HCT116 (cell line): ENCODE data around the gene NME1. TPM values are rescaled to one million over a fixed set of nuclear protein-coding genes. Genes with fewer than 3 reads are reported as not detected.

Source experiments
- ATAC-seq: fragments of 200-7000 bp; cut with Tn5 transposase; 2 replicates; pipeline ENCODE4 v1.9.1; 2020; ENCODE audit warnings: mild to moderate bottlenecking, moderate library complexity
- BruUV-seq: library from RNA; stranded (reverse); fragments of 400-500 nt; replicated peaks from 2 replicates; lab custom pipeline; 2021; lab: Mats Ljungman, UMichigan
- CTCF ChIA-PET: fragments of 300-600 bp; sonication (Branson Sonifier 250); formaldehyde crosslinking; loops from one replicate; lab custom pipeline; 2021; ENCODE audit warnings: antibody characterized with exemption; lab: Charles Lee
- POLR2A ChIA-PET: fragments of 300-600, 350-600 bp; sonication (Branson Sonifier 250); formaldehyde crosslinking; loops from one replicate; lab custom pipeline; 2021; ENCODE audit warnings: antibody characterized with exemption; lab: Charles Lee
- RAD21 ChIA-PET, 2 experiments: fragments of 300-600 bp; sonication (Branson Sonifier 250); formaldehyde crosslinking; loops; one replicate each; lab custom pipeline; 2023; ENCODE audit warnings: low total read pairs in 2 of 2; ENCODE audit not compliant: uncharacterized antibody in 2 of 2, unreplicated experiment in 2 of 2, low non-redundant PET in 1 of 2; lab: Charles Lee
- DNase-seq: peaks from one replicate; pipeline ENCODE4 v3.0.0-alpha.2; 2010; ENCODE audit warnings: low read depth, low spot score
- H2AFZ ChIP-seq: fragments of 200-600 bp; shearing (Covaris generic), sonication (generic); 2 replicates; pipeline ENCODE4 v1.6.1; 2017; ENCODE audit warnings: low read depth, mixed run types, mixed read lengths, antibody characterized with exemption, low read length; ENCODE audit not compliant: poor library complexity, severe bottlenecking
- H3K27ac ChIP-seq: 2 replicates; pipeline ENCODE4 v1.5.1; 2012; ENCODE audit warnings: low read depth, low read length
- H3K27me3 ChIP-seq: fragments of 200-600 bp; sonication (generic); 2 replicates; pipeline ENCODE4 v1.6.1; 2016; ENCODE audit warnings: mixed run types, low read length, mixed read lengths; ENCODE audit not compliant: insufficient read depth
- H3K36me3 ChIP-seq, 2 experiments: fragments of 200-500 bp in 1 of 2; fragments of 200-600 bp in 1 of 2; sonication (Bioruptor generic) in 1 of 2; sonication (generic) in 1 of 2; 2 replicates each; pipeline versions ENCODE4 v1.5.1 to v1.6.1; 2014 to 2016; ENCODE audit warnings: low read length in 2 of 2, inconsistent platforms in 1 of 2, mixed read lengths in 1 of 2, mixed run types in 1 of 2; ENCODE audit not compliant: insufficient read depth in 2 of 2, control insufficient read depth in 1 of 2
- H3K4me1 ChIP-seq, 2 experiments: fragments of 200-600 bp in 1 of 2; sonication (generic) in 1 of 2; 2 replicates each; pipeline versions ENCODE4 v1.5.1 to v1.6.1; 2012 to 2017; ENCODE audit warnings: low read length in 2 of 2, inconsistent platforms in 1 of 2, mild to moderate bottlenecking in 1 of 2, mixed read lengths in 1 of 2, mixed run types in 1 of 2, moderate library complexity in 1 of 2; ENCODE audit not compliant: insufficient read depth in 2 of 2, control insufficient read depth in 1 of 2
- H3K4me2 ChIP-seq: fragments of 200-600 bp; sonication (generic); 2 replicates; pipeline ENCODE4 v1.6.1; 2017; ENCODE audit warnings: mixed run types, low read length, mixed read lengths
- H3K4me3 ChIP-seq, 2 experiments: fragments of 200-600 bp in 1 of 2; sonication (generic) in 1 of 2; replicated peaks in 1 of 2; 2 replicates each; pipeline ENCODE4 v1.5.1; 2011 to 2016; ENCODE audit warnings: low read length in 2 of 2, control low read depth in 1 of 2, low read depth in 1 of 2, mild to moderate bottlenecking in 1 of 2, mixed read lengths in 1 of 2, mixed run types in 1 of 2
- H3K79me2 ChIP-seq: fragments of 200-600 bp; sonication (generic); 2 replicates; pipeline ENCODE4 v1.6.1; 2017; ENCODE audit warnings: mild to moderate bottlenecking, mixed run types, low read length, moderate library complexity, mixed read lengths; ENCODE audit not compliant: insufficient read depth
- H3K9ac ChIP-seq: fragments of 200-600 bp; sonication (generic); 2 replicates; pipeline ENCODE4 v1.6.1; 2016; ENCODE audit warnings: low read length, mixed read lengths
- H3K9me2 ChIP-seq: fragments of 200-600 bp; sonication (generic), shearing (Covaris generic); 2 replicates; pipeline ENCODE4 v1.6.1; 2017; ENCODE audit warnings: mixed run types, mild to moderate bottlenecking, moderate library complexity; ENCODE audit not compliant: insufficient read depth
- H3K9me3 ChIP-seq, 2 experiments: fragments of 200-500 bp in 1 of 2; fragments of 200-600 bp in 1 of 2; sonication (Bioruptor generic) in 1 of 2; sonication (generic) in 1 of 2; 2 replicates each; pipeline ENCODE4 v1.6.1; 2014 to 2017; ENCODE audit warnings: low read length in 2 of 2, mixed read lengths in 2 of 2, inconsistent platforms in 1 of 2, low read depth in 1 of 2, mild to moderate bottlenecking in 1 of 2, mixed run types in 1 of 2, moderate library complexity in 1 of 2; ENCODE audit not compliant: control insufficient read depth in 1 of 2, insufficient read depth in 1 of 2
- H4K20me1 ChIP-seq: fragments of 200-600 bp; sonication (generic), shearing (Covaris generic); 2 replicates; pipeline ENCODE4 v1.6.1; 2017; ENCODE audit warnings: mixed run types, mild to moderate bottlenecking, moderate library complexity; ENCODE audit not compliant: insufficient read depth
- ATF3 ChIP-seq: IDR thresholded peaks from 2 replicates; pipeline ENCODE4 v1.6.1; 2012
- CBX3 ChIP-seq: IDR thresholded peaks from 2 replicates; pipeline ENCODE4 v1.6.1; 2012; ENCODE audit warnings: low read depth
- CEBPB ChIP-seq: IDR thresholded peaks from 2 replicates; pipeline ENCODE4 v1.6.1; 2012; ENCODE audit warnings: low read depth
- EGR1 ChIP-seq: IDR thresholded peaks from 2 replicates; pipeline ENCODE4 v1.6.1; 2012; ENCODE audit warnings: low read depth
- FOSL1 ChIP-seq: IDR thresholded peaks from 2 replicates; pipeline ENCODE4 v1.6.1; 2012; ENCODE audit warnings: low read depth
- JUND ChIP-seq: IDR thresholded peaks from 2 replicates; pipeline ENCODE4 v1.6.1; 2012
- MAX ChIP-seq: IDR thresholded peaks from 2 replicates; pipeline ENCODE4 v1.6.1; 2012
- POLR2A ChIP-seq: IDR thresholded peaks from 2 replicates; pipeline ENCODE4 v1.7.0; 2011; ENCODE audit warnings: borderline replicate concordance; ENCODE audit not compliant: insufficient read depth, insufficient read length; ENCODE audit errors: extremely low read depth
- POLR2AphosphoS5 ChIP-seq: IDR thresholded peaks from 2 replicates; pipeline ENCODE4 v1.6.1; 2011; ENCODE audit warnings: mild to moderate bottlenecking, low read depth, low read length, moderate library complexity
- RAD21 ChIP-seq: IDR thresholded peaks from 2 replicates; pipeline ENCODE4 v1.6.1; 2012; ENCODE audit warnings: low read depth, mild to moderate bottlenecking
- SIN3A ChIP-seq: IDR thresholded peaks from 2 replicates; pipeline ENCODE4 v1.6.1; 2012; ENCODE audit warnings: low read depth
- SP1 ChIP-seq: IDR thresholded peaks from 2 replicates; pipeline ENCODE4 v1.6.1; 2012; ENCODE audit warnings: low read depth
- SRF ChIP-seq: IDR thresholded peaks from 2 replicates; pipeline ENCODE4 v1.6.1; 2012; ENCODE audit warnings: low read depth
- TCF7L2 ChIP-seq: IDR thresholded peaks from 2 replicates; pipeline ENCODE4 v1.7.0; 2011; ENCODE audit warnings: borderline replicate concordance, inconsistent platforms; ENCODE audit not compliant: insufficient read depth, insufficient read length; ENCODE audit errors: extremely low read depth
- YY1 ChIP-seq: IDR thresholded peaks from 2 replicates; pipeline ENCODE4 v1.6.1; 2011; ENCODE audit warnings: low read length, low read depth, moderate library complexity, mild to moderate bottlenecking; ENCODE audit not compliant: insufficient replicate concordance; ENCODE audit errors: extremely low read depth
- ZBTB33 ChIP-seq: IDR thresholded peaks from 2 replicates; pipeline ENCODE4 v1.6.1; 2011; ENCODE audit warnings: mild to moderate bottlenecking, low read length, moderate library complexity; ENCODE audit not compliant: insufficient replicate concordance; ENCODE audit errors: extremely low read depth
- ZFX ChIP-seq: fragments of 450-650 bp; IDR thresholded peaks from 2 replicates; pipeline ENCODE4 v1.6.1; 2017
- ZNF274 ChIP-seq: fragments of 200-500 bp; sonication (Bioruptor generic); IDR thresholded peaks from 2 replicates; pipeline ENCODE4 v1.6.1; 2014; ENCODE audit warnings: mild to moderate bottlenecking, low read depth, low read length, inconsistent platforms
- intact Hi-C: fragments of 100-400 bp; cut with micrococcal nuclease; formaldehyde crosslinking; loops from 2 replicates; pipeline ENCODE4 v1.10.0; 2022
- total RNA-seq: library from RNA; stranded (reverse); gene quantifications from one replicate; pipeline ENCODE4 v1.2.1, GENCODE V29; 2021; ENCODE audit not compliant: unreplicated experiment

NME1 gene
- total RNA-seq, 1 experiment from 2014 or later, result 510 TPM

- Histone ChIP-seq H3K79me2 (no peaks in the 10 kb centered on the region), H3K9me2 (no peaks in the 10 kb centered on the region), H2AFZ (peak overlapping the region; percentile 36), H4K20me1 (no peaks in the 10 kb centered on the region), H3K4me3 (peak overlapping the region in 1 of 2 experiments; percentile 10; a peak in 2 of 4 replicates), H3K9me3 (no peaks in the 10 kb centered on the region), H3K36me3 (no peaks in the 10 kb centered on the region), H3K27me3 (no peaks in the 10 kb centered on the region), H3K27ac (no peak overlapping the region), H3K9ac (0 out of 2 replicates have a peak overlapping the region, but pooled peaks have one; percentile 2), H3K4me1 (peaks cover 10 to 25% of the 10 kb centered on the region in 2 experiments), H3K4me2 (peak overlapping the region; percentile 59)
- TF ChIP-seq ZNF274 (no peak), JUND (peak; percentile 41), ZFX (no peak), EGR1 (no peak), FOSL1 (peak; percentile 43; the same call in 1 of the 2 replicates), SP1 (0 out of 2 replicates have a peak, but pooled peaks have one; percentile 13), ATF3 (no peak)
- CTCF ChIA-PET, result interaction anchor here (1.5 kb wide), 1 partner anchor 20 kb away, joined by 4 read pairs; the partner anchor contains the start of gene NME1
- ATAC-seq (peak; percentile 61), DNase-seq (no peak)
- POLR2A ChIA-PET, result interaction anchor here (0.8 to 1.8 kb wide), 3 partner anchors 9 to 12 kb away, joined by 4 to 6 read pairs (median 5); partner anchors contain the start of gene SPAG9
- RAD21 ChIA-PET, result no interaction called here
- intact Hi-C loops, result no loop called here
- BruUV-seq, result no TSS peak
Measured at GRCh38 chr17:51132964-51133319, 20.4 kb upstream of the NME1 start.

DNA sequence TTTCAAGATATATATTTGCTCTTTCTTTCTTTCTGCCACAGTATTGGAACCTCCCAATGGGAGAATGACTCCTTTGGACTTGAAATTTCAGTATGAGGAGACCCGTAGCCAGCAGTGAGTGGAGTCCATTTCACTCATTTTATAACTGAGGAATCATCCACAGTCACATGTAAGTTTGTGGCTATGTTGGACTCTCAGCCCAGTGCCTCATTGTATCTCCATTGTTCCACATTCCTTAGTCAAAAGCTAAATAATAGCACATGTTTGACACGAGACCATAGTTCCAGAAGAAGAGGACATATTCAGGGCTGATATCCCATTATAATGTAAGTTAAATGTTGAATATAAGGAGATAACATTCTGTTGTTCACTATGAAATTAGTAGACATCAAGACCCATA is 20.0 kb upstream of the NME1 start:
- H3K36me3 ChIP-seq, result no peaks in the 10 kb centered on the region
- no peaks in the 10 kb centered on the region for H3K9me3 ChIP-seq
- H3K4me1 ChIP-seq, result peaks cover 6 to 21% of the 10 kb centered on the region in 2 experiments
- H3K27me3 ChIP-seq, result no peaks in the 10 kb centered on the region
- no peaks in the 10 kb centered on the region for H3K79me2 ChIP-seq
- H3K9ac ChIP-seq, result 0 out of 2 replicates have a peak overlapping the region, but pooled peaks have one; percentile 2
- no peak for TF ChIP-seq CBX3
- TF ChIP-seq JUND, result no peak
- TF ChIP-seq POLR2A, result no peak
- TF ChIP-seq MAX, result no peak
- TF ChIP-seq POLR2AphosphoS5, result no peak
- no peak for TF ChIP-seq RAD21
- no peak for TF ChIP-seq ZFX
- TF ChIP-seq ZBTB33, result no peak
- TF ChIP-seq SIN3A, result no peak
- no peak for TF ChIP-seq CEBPB
- TF ChIP-seq ZNF274, result no peak
- no peak for TF ChIP-seq TCF7L2
- no peak for TF ChIP-seq SP1
- no peak for TF ChIP-seq SRF
- TF ChIP-seq ATF3, result no peak
- TF ChIP-seq YY1, result no peak
- ChIA-PET POLR2A (interaction anchor here (1.8 kb wide), 1 partner anchor 11 kb away, joined by 6 read pairs; no protein-coding TSS in a partner anchor), CTCF (no interaction called here), RAD21 (no interaction called here)
- H4K20me1 ChIP-seq, result no peaks in the 10 kb centered on the region
- no TSS peak for BruUV-seq
- H3K27ac ChIP-seq, result no peak overlapping the region
- ATAC-seq, result peak; percentile 35
- peak overlapping the region in 1 of 2 experiments; percentile 10; a peak in 2 of 4 replicates for H3K4me3 ChIP-seq
- no peak for DNase-seq
- no peaks in the 10 kb centered on the region for H3K9me2 ChIP-seq
- H2AFZ ChIP-seq, result peak overlapping the region; percentile 36
- intact Hi-C loops, result no loop called here
- H3K4me2 ChIP-seq, result peak overlapping the region; percentile 59
